ELF-1 (cell line): ENCODE data around the gene ZNF217.
"Not testable (repeated sequence)": the region's sequence is repeated elsewhere in the genome, so short reads cannot be mapped to it uniquely, and the experiment has no call there.

Source experiments
- DNase-seq: peaks from one replicate; pipeline ENCODE4 v3.0.0-alpha.2; 2016; ENCODE audit warnings: low read depth, low spot score

The ZNF217 gene

DNA sequence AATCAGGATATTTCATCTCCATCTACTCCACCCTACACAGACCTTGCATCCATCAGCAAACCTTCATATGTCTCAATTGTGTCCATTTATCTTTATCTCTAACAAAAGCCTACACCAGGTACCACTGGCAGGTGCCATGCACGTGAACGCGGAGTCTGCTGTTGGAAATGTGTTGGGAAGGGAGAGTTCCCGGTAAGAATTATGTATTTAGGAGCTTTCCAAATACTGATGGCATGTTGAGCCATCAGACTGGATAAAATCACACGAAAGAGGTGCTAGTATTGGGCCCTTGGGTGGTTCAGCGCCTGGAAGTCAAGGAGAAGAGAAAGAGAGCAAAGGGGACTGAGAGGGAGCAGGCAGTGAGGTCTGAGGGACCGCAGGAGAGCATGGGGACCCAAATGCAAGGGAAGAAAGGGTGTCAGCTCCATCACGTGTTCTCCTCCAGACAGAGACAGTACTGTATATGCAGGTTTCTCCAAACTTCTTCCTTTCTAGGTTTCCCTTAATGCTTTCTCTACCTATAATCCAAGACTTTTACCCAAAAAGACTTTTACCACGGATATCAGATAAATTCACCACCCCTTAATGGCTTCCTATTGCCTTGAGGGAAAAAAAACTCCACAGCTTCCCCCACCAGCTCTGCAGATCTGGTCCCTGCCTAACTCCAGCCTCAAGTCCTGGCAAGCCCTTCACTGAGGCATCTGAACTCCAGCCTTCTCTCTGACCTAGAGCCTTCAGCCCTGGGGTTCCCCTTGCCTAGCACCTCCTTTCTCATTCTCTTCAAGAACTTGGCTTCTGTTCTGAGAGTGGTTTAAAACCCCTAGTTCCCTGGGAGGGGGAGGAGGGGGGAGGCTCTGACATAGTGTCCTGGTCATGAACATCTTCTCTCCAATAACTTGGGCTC is 4.8 kb upstream of the ZNF217 start:
- no peak for DNase-seq

DNA sequence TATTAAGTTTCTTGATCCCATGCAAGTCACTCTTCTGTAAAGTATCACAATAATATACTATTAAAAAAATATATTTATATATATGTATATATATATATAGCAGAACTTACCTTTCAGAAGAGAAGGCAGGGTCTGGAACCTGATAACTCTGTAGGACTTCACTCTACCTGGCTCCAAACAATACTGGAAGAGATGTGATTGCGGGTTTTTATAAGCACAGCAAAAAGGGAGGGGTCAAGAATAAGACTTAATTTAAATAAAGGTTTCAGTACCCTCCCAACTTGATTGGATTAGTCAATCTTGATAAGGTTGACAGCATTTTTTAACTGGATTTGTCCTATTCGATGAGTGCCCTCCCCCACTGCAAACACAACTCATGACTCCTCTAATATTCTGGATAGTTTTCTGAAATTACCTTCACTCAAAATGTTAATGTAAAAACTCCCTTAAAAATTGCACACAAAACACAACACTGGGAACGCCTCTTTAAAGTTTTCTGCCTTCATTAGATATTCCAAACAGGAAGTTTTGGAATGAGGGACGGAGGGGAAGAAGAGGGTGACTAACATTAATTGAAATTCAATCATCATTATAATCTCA is 4.0 kb upstream of the ZNF217 start:
- no peak for DNase-seq

DNA sequence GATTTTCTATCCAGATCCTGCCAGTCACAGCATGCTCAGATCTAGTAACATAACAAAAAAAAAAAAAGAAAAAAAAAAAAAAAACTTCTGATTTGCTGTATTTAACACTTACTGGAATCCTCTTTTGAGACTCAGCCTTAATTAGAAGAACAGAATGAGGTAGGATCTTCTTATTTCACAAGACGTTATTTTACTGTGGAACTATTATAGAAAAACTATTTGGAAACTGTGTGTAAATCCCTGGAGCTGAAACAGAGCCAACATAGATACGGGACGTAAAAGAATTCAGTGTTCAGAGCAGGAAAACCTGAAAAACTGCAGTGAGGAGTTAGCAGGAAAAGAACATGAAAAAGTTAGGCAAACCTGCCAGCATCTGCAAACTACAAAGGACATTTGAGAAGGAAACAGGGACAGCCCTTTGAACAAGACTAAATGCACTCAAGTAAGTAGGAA is 3.4 kb upstream of the ZNF217 start:
- DNase-seq, result no peak

DNA sequence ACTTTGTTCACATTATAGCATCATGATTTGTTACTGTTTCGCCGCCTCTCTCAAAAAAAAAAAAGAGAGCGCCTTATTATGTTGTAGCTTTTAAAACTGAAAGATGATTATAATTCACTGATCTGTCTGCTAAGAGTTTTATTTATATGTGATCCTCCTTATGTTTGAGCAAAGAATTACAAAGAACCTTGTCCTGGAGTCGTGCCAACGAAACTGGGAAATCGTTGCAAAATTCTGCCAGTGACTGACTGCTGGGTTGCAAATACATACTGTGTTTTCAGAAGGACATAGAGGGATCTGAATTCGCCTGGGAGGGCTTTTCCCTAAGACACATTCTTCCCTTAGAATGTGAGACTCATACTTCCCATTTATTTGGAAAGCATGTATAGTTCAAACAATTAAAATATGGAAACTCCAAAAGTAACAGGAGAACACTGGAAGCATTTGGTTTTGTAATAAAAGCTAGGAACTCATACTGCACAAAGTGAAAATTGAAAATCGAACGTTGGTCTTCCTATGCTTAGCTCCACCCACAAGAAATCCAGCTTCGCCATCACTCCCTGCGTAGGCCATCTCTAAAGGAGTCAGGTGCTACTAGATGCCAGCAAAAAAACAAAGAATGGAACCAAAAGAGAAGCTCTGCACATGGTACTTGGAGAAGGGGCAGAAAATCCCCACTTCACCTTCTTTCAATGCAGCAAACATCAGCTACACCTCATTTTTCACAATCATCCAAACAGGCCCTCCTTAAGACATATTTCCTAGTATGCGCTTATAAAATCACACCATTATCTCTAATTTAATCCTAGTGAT is 2.8 kb upstream of the ZNF217 start:
- not testable (repeated sequence) for DNase-seq

DNA sequence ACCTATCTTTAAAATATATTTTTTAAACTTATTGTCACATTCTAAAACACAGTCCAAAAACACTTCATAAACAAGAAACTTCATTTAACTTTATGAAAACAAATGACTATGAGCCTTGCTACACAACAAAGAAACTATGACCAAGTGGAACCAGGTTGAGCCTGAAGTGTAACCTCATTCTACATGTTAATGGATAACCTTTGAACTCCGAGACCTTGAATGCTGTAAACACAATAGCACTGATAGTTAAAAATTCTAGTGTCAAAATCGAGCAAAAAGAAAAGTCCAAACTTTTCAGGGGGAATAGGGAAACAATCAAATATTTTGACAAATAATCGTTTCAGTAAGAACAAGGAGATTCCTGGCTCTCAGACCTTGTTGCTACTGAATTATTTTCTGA is 2.1 kb upstream of the ZNF217 start:
- DNase-seq, result not testable (repeated sequence)

DNA sequence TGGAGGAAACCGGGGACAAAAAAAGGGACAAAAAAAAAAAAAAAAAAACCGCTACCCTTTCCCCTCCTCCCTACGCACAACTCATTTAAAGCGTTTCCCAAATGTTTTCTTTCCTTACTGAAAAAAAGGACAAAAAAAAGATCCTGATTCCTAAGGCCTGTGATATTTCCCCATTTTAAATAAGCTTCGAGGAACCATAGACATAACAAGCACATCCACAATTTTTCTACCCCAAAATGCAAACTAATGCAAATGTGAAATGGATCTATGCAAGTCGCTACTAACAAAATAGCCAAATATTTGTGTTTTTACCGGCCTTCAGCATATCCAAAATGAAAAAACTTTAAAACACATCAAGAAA is 1.4 kb upstream of the ZNF217 start:
- no peak for DNase-seq

DNA sequence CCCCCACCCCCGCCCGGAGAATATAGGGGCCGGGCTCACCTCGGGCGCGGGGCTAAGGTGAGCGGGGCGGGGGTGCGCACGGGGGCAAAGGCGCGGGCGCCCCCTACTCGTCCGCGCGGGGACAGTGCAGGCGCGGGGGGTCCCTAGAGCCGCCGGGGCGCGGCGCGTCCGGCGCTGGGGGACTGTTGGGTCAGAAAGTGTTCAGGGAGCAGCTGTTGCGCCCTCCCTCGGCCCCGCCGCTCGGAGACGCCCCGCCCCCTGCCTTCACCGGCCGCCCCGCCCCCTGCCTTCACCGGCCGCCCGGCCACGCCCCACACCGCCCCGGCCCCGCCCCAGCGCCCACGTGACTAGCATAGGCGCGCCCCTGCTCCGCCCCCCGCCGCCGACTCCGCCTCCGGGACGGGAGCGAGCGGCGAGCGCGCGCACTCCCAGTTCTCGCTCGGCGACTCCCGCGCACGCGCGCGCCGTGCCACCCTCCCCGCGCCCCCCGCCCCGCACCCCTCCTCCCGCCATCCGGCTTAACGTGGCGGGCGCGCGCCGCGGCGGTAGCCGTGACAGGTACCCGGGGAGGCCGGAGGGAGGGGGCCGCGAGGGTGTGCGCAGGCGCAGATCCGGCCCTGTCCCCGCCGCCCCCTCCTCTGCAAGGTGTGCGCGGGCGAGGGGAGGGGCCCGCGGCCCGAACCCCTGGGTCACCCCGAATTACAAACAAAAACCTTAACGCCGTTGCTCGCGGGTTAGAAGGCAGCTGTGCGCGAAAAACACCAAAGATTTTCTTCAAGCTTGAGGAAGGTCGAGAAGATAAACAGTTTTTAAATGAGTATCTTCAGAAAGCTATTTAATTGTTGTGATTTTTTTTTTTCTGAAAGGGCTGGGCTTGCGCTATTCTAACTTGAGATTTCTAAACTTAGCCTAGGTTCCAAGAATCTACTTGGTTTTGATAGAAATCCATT is 704 bp upstream of the ZNF217 start:
- DNase-seq, result peak; percentile 91

DNA sequence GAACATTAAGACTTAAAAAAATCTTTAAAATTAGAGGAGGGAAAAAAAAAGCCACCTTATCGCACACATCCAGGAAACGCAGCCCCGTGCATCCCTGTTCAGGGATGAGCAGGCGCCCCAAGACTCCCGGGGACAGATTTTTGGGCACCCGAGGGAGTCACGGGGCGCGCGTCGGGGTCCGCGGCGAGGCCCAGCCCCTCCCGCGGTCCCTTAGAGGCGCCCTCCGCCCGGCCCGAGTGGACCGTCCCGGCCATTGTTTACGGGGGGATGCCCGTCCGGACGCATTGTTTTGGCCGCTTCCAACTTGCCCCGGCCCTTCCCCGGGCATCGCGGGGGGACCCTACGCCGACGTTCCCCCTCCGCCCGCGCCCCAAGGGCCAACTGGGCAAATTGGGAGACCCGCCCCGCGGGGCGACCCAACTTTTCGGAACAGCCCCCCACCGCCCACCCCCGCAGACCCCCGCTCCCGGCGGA is 610 bp downstream of the ZNF217 start:
- DNase-seq, result no peak

DNA sequence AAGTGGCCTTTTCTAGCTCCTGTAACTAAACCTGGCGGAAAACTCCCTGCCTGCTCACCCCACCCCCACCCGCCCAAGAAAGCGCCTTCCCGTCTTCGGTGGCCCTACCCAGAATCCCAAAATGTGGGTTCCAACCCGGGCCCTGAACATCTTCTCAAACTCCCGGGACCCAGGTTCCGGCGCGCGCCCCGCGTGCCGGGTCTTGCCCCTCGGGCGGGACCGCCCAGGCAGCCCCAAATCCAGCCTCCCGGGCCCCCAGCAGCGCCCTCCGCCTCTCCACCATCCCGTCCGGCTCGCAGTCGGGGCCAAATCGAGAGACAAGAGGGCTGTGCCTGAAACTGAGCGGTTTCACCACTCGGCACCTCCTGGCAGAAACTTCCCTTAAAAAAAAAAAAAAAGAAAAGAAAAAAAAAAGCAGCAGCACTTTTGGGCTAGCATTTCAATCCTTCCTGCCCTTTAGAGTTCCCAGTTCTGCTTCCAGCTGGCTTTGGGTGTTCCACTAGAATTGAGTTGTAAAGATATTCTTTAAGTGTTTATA is 1.1 kb downstream of the ZNF217 start:
- DNase-seq, result peak; percentile 73

DNA sequence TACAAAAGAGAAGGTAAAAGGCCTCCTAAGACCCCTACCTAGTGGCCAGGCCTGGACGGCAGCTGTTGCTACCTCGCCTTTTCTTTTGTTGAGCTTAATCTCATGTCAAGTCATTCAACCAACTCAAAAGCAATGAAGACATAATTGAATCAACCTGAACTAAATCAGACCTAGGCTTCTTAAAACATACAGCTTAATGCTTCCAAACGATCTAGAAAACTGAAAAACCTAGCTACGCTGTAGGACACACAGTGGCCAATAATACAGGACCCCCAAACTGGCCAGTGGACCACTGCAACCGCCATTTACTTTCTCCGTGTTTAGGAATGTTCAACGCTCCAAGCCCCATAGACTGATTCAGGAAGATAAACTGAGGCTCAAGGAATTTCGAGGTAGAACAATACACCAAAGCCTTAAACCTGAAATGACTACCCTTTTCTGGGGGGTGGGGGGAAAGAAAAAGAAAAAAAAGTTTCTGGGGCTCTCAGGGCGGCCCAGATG is 1.6 kb downstream of the ZNF217 start:
- peak; percentile 50 for DNase-seq

DNA sequence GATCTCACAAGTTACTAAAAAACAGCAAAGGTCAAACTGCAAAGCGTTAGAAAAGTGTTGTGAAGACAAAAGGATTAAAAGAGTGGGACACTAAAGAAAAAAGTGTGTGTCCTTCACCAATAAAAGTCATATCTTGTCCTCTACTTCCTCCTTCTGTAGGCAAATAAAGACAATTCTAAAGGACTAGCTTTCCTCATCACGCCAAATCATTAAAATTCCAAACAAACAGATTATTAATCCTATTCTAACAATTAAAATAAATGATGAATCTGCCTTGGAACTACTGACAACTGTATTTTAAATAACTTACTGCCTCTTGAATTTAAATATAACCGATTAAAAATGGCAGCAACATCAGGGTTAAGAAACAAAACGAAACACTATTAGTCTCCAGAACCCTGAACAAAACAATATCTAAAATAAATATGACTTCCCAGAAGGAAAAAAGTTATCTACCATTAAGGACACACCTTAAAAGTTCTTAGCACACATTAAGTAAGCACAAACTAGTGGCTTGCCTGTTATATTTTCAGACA is 2.4 kb downstream of the ZNF217 start:
- DNase-seq, result not testable (repeated sequence)

DNA sequence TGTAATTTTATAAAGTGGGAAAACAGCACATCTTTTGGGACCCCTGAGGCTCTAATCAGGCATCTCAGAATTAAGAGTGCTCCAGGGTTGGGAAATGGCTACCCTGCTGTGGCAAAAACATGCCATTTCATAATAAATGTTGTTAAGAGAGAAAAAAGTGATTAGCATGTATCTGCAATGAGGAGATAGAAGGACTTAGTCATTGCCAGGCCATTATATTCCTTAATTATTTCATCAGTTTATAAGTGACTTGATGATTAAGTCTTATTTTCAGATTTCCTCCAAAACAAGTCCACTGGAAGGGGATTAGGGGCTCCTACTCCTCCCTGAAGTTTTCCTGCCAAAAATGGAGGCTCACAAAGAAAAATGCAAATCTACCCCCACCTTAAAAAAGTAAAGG is 3.0 kb downstream of the ZNF217 start:
- DNase-seq, result not testable (repeated sequence)

DNA sequence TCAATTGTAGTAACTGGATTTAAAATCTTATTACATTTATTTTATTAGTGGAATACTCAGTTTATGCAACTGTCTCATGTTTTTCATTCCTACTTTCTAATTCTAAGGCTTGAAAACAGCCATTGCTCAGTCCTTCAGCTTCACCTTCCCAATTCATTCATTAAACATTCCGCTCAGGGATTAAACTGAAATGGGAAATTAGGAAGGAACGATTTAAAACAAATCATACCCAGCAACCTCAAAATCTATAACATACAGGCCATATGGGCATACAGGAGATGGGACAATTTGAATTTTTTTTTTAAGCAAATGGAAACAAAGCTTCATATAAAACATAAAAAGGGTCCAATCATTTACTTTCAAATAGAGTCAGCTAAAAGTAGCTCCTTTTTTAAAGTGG is 3.5 kb downstream of the ZNF217 start:
- DNase-seq, result not testable (repeated sequence)

DNA sequence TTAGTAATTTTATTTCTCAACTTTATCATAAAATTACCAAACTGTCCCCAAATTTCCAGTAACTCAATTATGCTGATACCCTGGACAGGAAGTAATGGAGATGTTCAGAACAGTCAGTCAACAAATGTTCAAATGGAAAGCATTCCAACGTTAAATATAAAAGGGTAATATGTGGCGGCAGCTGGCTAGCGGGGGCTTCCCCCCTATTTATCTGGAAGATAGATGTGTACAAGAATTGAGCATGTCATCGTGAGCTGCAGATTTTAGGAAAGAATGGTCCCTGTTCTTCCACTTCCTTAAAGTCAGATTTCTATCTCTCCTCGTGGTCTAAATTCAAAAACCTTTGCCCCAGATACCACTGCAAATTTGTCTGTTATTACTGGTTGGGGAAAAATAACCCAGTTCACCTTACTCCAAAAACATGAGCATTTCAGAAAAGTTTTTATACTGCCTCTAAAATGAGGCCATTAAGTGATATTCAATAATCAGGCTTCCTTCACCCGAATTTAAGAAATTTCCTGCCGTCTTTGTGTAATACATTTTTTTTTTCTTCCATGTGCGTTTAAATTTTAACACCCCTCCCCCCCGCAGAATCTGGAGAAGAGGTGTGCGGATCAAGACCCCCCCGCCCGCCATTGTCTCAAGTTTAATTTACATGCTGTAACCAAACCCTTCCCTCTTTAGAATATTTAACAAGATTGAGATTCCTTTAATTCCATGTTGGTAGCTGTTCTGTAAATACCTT is 4.1 kb downstream of the ZNF217 start:
- DNase-seq, result not testable (repeated sequence)

DNA sequence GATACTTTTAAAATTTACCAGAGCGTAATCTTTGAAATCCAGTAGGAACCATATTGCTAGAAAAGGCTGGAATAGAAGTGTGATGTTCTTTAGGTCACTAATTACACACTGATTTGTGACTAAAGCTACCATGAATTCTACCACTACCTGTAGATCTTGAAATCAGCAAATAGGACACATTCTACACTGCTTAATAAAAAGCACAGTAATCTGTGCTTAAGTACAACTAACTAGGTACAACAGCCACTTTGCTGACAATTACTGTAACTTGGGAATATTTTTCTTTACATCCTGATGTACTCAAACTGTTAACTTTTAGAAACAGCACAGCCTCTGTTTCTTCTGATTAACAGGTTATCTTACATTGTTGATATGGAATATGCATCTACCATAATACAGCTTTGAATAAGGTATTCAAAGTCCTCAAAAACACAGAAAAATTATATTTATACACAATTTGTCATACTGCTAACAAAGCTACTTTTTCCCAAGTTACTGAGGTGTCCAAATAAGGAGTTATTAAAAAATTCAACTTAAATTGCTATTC is 6.4 kb downstream of the ZNF217 start:
- not testable (repeated sequence) for DNase-seq

DNA sequence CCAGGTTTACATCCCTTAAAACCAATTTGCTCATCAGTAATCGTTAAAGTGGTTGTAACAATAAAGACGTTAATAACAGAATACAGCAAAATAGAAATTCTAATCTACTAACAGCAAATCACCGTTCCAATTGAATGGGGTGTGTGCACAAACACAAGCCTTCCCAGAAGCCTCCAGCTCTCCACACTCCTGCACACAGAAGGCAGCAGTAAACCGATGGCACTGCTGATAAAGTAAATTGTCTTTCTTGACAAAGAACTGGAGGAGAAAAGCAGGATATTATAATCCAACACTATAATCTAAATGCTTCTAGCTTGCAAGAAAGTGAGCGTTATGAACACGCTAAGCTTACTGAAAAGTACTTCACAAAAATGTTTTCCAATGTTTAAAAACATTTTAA is 7.0 kb downstream of the ZNF217 start:
- no peak for DNase-seq

DNA sequence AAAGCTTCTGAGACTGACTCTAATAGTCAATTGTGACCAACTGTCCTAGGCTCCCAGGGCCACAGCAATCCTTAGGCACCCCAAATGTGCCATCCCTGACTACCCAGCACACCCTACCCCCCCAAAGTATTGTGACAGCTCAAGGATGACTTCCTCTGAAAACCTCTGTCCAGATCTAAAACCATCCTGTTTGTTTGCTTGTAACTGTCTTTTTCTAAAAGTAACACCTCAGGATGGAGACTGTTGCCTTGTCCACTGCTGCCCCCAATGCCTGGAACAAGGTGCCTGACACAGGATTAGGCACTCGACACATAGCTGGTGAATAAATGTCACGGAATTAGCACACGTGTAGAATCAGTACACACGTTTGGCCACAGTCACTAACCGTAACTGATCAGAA is 7.7 kb downstream of the ZNF217 start:
- DNase-seq, result not testable (repeated sequence)

DNA sequence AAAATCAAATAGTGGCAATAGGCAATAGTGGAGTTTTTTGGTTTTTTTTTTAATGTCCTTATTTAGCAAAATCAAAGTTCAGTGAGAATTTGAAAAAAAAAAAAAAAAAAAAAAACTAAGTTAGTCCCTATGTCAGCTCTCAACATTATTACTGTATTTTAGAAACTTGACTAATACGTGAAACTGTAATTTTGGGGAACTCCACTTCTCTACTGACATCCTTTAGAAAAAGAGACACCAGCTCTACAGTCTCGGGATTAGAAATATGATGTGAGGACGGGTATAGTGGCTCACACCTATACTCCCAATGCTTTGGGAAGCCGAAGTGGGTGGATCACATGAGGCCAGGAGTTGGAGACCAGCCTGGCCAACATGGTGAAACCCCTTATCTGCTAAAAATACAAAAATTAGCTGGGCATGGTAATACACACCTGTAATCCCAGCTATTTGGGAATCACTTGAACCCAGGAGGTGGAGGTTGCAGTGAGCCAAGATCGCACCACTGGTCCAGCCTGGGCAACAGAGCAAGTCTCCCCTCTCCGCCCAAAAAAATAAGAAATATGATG is 8.6 kb downstream of the ZNF217 start:
- DNase-seq, result not testable (repeated sequence)

DNA sequence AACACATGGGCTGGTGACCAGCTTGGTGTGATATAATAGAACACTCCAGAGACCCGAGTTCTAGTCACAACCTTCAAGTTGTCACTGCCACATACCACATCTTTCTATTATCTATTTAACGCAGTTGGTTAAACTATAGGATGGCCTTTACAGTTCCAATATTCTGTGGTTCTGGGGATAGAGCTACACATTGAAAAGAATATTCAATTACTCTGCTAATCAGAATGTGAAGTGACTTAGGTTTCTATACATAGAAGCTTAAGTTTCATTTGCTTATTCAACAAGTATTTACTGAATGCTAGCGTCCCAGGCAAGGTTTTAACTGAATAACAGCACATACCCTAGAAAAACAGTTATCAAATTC is 9.1 kb downstream of the ZNF217 start:
- not testable (repeated sequence) for DNase-seq
